ENCODE measurements around the gene TBL1Y.

Gene TBL1Y

GRCh38 chrY:6964732-6965131, 54.2 kb downstream of the TBL1Y start:
- H3K27ac ChIP-seq (replicated peaks) = no peak overlapping the region
- TF ChIP-seq SPI1 (IDR thresholded peaks at IDR 0.05; ENCODE audit: borderline replicate concordance, low read depth) (no peak), POLR2AphosphoS5 (IDR thresholded peaks at IDR 0.05; ENCODE audit: low read depth) (no peak), CTCF (IDR thresholded peaks at IDR 0.05; ENCODE audit: insufficient read depth, low read length) (no peak), GABPA (IDR thresholded peaks at IDR 0.05; ENCODE audit: low read depth) (no peak)
- TF ChIP-seq, protein P1, sequence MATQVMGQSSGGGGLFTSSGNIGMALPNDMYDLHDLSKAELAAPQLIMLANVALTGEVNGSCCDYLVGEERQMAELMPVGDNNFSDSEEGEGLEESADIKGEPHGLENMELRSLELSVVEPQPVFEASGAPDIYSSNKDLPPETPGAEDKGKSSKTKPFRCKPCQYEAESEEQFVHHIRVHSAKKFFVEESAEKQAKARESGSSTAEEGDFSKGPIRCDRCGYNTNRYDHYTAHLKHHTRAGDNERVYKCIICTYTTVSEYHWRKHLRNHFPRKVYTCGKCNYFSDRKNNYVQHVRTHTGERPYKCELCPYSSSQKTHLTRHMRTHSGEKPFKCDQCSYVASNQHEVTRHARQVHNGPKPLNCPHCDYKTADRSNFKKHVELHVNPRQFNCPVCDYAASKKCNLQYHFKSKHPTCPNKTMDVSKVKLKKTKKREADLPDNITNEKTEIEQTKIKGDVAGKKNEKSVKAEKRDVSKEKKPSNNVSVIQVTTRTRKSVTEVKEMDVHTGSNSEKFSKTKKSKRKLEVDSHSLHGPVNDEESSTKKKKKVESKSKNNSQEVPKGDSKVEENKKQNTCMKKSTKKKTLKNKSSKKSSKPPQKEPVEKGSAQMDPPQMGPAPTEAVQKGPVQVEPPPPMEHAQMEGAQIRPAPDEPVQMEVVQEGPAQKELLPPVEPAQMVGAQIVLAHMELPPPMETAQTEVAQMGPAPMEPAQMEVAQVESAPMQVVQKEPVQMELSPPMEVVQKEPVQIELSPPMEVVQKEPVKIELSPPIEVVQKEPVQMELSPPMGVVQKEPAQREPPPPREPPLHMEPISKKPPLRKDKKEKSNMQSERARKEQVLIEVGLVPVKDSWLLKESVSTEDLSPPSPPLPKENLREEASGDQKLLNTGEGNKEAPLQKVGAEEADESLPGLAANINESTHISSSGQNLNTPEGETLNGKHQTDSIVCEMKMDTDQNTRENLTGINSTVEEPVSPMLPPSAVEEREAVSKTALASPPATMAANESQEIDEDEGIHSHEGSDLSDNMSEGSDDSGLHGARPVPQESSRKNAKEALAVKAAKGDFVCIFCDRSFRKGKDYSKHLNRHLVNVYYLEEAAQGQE (IDR thresholded peaks at IDR 0.05; ENCODE audit: insufficient replicate concordance, low read depth) = no peak
- DNase-seq (ENCODE audit: low read depth in 1 of 2, low spot score in 1 of 2) = no peak

GRCh38 chrY:6966521-6966920, 56.0 kb downstream of the TBL1Y start:
- no peak for DNase-seq (ENCODE audit: low read depth in 1 of 2, low spot score in 1 of 2)
- no peak overlapping the region for H3K27ac ChIP-seq (replicated peaks)
- H3K27me3 ChIP-seq (ENCODE audit: insufficient read depth, poor library complexity, severe bottlenecking) = no peaks in the 10 kb centered on the region
- TF ChIP-seq CTCF (IDR thresholded peaks at IDR 0.05; ENCODE audit: insufficient read depth, low read length) (no peak), POLR2AphosphoS5 (IDR thresholded peaks at IDR 0.05; ENCODE audit: low read depth) (no peak), SPI1 (IDR thresholded peaks at IDR 0.05; ENCODE audit: borderline replicate concordance, low read depth) (no peak), GABPA (IDR thresholded peaks at IDR 0.05; ENCODE audit: low read depth) (no peak)
- TF ChIP-seq, protein P1 (IDR thresholded peaks at IDR 0.05; ENCODE audit: insufficient replicate concordance, low read depth) = no peak
- no peak overlapping the region for H3K4me3 ChIP-seq (replicated peaks; ENCODE audit: insufficient read depth, low read length)

More at GRCh38 chrY:6964732-6965131, 54.2 kb downstream of the TBL1Y start:
- H3K27me3 ChIP-seq (ENCODE audit: insufficient read depth, poor library complexity, severe bottlenecking) = no peaks in the 10 kb centered on the region
- H3K4me3 ChIP-seq (replicated peaks; ENCODE audit: insufficient read depth, low read length) = no peak overlapping the region

- no peak for DNase-seq (ENCODE audit: low read depth in 1 of 2, low spot score in 1 of 2)
These were observed 57.2 kb downstream of the TBL1Y start for GRCh38 chrY:6967736-6968135.

More at GRCh38 chrY:6967736-6968135, 57.2 kb downstream of the TBL1Y start:
- no peak for TF ChIP-seq GABPA (IDR thresholded peaks at IDR 0.05; ENCODE audit: low read depth)
- no peak for TF ChIP-seq POLR2AphosphoS5 (IDR thresholded peaks at IDR 0.05; ENCODE audit: low read depth)
- no peak for TF ChIP-seq SPI1 (IDR thresholded peaks at IDR 0.05; ENCODE audit: borderline replicate concordance, low read depth)
- TF ChIP-seq, protein P1 (IDR thresholded peaks at IDR 0.05; ENCODE audit: insufficient replicate concordance, low read depth) = no peak
- no peak overlapping the region for H3K27ac ChIP-seq (replicated peaks)
- no peak overlapping the region for H3K4me3 ChIP-seq (replicated peaks; ENCODE audit: insufficient read depth, low read length)
- no peaks in the 10 kb centered on the region for H3K27me3 ChIP-seq (ENCODE audit: insufficient read depth, poor library complexity, severe bottlenecking)

Measured in HL-60 (cell line).